Mammary epithelial cell (primary cell): ENCODE results near the gene UBE2G1.

Experiments used
- EZH2 ChIP-seq: IDR thresholded peaks from 2 replicates; pipeline ENCODE4 v1.6.1; 2012; ENCODE audit warnings: low read length, inconsistent platforms, borderline replicate concordance
- TF ChIP-seq, protein P1 (sequence below), 2 donors: IDR thresholded peaks in 1 of 2; conservative IDR thresholded peaks in 1 of 2; 2 replicates each; pipeline ENCODE4 v1.5.1; 2011 to 2012; ENCODE audit warnings: inconsistent platforms in 2 of 2, low read length in 2 of 2, mild to moderate bottlenecking in 2 of 2, control low read depth in 1 of 2, low read depth in 1 of 2; ENCODE audit not compliant: insufficient read depth in 1 of 2; ENCODE audit errors: extremely low read depth in 1 of 2

DNA sequence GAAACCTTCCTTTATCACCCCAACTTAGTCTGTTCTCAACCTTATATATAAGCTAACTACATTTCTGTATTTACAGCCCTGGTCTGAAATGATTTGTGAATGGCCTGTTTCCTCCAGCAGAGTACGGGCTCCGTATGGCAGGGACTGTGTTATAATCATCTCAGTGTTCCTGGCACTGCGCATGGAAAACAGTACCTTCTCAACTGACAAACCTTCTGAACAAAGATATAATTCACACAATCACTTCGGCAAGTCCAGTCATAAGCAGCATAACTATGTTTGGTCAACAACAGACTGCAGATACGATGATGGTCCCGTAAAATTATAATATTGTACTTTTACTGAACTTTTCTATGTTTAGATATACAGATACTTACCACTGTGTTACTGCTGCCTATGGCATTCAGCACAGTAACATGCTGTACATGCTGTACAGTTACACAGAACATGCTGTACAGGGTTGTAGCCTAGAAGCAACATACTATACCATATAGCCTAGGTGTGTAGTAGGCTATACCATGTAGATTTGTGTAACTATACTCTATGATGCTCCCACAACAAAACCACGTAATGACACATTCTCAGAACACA, 132.7 kb downstream of the UBE2G1 start:
- TF ChIP-seq, protein P1, sequence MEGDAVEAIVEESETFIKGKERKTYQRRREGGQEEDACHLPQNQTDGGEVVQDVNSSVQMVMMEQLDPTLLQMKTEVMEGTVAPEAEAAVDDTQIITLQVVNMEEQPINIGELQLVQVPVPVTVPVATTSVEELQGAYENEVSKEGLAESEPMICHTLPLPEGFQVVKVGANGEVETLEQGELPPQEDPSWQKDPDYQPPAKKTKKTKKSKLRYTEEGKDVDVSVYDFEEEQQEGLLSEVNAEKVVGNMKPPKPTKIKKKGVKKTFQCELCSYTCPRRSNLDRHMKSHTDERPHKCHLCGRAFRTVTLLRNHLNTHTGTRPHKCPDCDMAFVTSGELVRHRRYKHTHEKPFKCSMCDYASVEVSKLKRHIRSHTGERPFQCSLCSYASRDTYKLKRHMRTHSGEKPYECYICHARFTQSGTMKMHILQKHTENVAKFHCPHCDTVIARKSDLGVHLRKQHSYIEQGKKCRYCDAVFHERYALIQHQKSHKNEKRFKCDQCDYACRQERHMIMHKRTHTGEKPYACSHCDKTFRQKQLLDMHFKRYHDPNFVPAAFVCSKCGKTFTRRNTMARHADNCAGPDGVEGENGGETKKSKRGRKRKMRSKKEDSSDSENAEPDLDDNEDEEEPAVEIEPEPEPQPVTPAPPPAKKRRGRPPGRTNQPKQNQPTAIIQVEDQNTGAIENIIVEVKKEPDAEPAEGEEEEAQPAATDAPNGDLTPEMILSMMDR (conservative IDR thresholded peaks at IDR 0.05 in 1 of 2, IDR thresholded peaks at IDR 0.05 in 1 of 2; ENCODE audit: extremely low read depth in 1 of 2, insufficient read depth in 1 of 2, low read depth in 1 of 2, low read length in 2 of 2): no peak
- TF ChIP-seq EZH2: no peak
